Forelimb muscle (tissue), 1 donor: ENCODE data around the gene SNX1. TPM values are rescaled to one million over a fixed set of nuclear protein-coding genes. Genes with fewer than 3 reads are reported as not detected.
"Not testable (repeated sequence)": the region's sequence is repeated elsewhere in the genome, so short reads cannot be mapped to it uniquely, and the experiment has no call there.

ENCODE experiments used
- DNase-seq: peaks from one replicate; pipeline ENCODE4 v3.0.0-alpha.2; 2013; ENCODE audit warnings: low read depth
- polyA plus RNA-seq: library from polyadenylated mRNA; unstranded; fragments of 120-200 nt; gene quantifications from one replicate; pipeline ENCODE4 v1.2.1, GENCODE V29; 2013; ENCODE audit not compliant: insufficient read length

The SNX1 gene
- polyA plus RNA-seq, 1 donor, result 50.7 TPM

DNA sequence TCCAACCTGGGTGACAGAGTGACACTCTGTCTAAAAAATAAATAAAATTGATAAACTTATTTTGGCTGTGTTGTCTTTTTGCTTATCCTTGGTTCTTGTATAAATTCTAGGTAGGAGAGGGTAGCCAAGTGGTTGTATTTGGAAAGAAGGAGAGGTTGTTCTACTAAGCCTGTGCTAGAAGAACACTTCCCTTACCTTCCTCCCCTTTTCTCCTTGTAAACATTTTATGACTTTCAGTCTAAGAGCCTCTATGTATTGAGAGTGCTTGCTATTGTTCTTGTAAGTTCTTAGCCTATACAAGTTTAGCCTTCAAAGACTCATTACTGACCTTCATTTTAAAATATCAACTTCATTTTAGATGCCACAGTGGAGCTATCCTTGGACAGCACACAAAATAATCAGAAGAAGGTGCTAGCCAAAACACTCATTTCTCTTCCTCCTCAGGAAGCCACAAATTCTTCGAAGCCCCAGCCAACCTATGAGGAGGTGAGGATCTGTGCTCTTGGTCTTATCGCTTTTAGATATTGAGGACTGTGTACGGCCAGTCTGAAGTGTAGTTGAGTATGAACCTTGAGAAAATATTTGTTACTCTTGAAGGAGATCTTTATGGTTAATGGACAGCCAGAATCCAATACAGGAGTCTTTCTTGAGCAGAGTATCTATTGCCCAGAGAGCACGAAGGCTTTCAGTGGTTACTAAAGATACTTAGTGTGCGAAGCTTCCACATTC is 22.1 kb downstream of the SNX1 start:
- no peak for DNase-seq

DNA sequence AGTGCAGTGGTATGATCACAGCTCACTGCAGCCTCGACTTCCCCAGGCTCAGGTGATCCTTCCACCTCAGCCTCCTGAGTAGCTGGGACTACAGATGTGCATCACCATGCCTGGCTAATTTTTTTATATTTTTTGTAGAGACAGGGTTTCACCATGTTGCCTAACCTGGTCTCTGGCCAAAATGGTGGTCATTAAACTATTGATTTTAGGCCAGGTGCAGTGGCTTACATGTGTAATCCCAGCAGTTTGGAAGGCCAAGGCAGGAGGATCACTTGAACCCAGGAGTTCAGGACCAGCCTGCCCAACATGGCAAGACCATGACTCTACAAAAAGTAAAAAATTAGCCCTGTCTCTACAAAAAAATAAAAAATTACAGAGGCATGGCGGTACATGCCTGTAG is 24.5 kb downstream of the SNX1 start:
- DNase-seq, result not testable (repeated sequence)

DNA sequence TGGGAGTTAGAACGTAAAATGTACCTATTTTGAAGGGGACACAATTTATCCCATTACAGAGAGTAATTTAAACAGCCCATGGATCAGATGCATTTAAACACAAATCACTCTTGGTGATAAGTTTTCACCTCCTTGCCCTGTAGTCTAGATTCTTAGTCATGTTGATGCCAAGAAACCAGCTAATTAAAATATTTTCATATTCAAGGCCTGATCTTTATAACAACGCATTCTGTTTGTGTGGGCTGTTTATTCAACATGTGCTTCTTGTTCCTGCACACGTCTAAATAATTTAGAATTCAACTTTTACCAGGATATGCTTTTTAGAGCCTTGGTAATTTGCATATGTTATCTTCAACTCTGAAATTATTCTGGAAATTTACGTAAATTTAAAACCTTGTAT is 25.8 kb downstream of the SNX1 start:
- no peak for DNase-seq

DNA sequence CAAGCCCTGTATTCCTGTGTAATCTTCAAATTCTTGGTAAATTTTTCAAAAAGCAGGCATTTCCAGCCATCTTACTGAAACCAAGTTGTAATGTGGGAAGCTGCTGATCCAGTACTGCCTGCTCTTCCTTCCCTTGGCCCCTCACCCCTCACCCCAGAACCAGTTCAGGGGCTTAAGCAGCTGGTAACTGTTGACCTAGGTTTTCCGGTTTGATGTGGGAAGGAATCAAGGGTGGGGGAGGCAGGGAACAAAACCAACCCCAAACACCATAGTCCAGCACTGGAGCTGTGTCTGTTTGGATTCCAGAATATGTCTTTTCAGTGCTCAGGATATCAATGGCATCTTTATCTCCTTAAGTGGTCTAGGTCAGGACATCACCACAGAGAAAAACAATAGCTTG is 26.7 kb downstream of the SNX1 start:
- no peak for DNase-seq

DNA sequence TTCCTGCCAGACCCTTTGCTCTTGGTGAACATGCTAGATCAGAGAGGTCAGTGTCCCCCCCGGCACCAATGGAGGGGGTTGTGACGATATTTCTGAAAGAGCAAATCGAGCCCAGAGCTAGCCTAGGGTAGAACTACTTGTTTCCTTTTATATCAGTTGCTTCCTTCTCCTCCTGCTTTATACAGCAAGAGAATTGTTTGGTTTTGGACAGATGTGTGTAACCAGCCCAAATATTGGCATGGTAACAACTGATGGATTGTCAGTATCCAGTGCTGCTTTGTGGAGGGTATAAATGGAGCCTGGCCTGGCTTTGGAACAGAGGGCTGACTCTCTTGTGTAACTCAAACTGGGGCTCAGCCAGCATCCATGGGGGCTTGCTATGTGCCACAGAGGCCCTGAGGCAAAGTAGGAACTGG is 27.2 kb downstream of the SNX1 start:
- DNase-seq, result no peak

DNA sequence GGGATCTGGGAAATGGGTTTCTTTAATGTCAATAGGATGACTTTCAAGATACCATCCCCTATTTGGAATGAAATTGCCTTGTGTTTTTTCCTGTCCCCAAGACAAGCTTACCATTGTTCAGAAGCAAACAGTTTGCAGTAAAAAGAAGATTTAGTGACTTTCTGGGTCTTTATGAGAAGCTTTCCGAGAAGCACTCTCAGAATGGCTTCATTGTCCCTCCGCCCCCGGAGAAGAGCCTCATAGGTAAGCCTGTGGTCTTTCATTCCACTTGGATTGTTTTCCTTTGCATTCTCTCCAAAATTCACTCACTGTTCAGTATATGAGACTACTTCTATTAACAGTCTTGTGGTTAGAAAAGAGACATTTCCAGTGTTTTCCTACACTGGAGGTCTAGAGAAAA is 30.2 kb downstream of the SNX1 start:
- DNase-seq, result no peak

DNA sequence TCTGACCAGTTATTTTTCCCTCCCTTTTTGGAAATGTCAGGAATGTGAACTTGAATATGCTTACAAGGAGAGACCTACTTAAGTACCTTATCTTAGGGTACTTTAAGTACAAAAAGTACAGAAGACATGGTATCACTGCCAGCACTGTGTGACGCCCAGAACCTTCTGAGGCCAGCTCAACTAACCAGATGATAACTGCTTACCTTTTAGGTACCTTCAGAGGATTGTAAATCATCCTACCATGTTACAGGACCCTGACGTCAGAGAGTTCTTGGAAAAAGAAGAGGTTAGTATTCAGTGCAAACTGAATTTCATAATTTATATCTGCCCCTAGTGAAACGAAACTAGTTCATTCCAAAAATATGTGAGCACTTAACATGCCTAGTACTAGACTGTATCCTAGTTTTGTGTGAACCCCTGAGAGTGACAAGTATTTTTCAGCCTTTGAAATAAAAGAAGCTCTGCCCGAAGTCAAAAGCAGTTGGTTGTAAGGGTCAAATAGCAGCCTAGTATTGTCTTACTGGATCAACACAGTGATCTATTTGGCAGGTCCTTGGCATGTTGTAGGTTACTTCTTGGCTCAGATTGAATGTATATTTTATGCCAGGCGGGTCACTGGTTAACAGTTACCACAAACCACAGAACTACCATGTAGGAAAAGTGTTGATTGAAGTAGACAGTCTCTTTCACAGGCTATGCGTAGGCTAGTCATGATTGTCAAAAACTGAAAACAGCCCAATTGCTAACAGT is 31.9 kb downstream of the SNX1 start:
- no peak for DNase-seq

DNA sequence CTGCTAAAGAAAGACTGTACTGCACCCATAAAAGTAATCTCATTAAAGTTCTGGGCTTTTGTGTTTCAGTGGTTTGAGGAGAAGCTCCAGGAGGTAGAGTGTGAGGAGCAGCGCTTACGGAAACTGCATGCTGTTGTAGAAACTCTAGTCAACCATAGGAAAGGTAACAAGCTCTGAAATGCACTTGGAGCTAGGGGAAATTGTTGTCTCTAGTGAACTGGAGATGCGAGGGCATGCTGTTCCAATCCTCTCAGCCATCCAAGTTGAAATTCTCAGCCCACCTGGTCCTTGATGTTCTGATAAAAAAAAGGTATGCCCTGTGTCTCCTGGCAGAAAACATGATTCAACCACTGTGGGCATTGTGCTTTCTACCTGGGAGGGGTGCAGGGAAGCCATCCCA is 34.4 kb downstream of the SNX1 start:
- DNase-seq, result no peak

DNA sequence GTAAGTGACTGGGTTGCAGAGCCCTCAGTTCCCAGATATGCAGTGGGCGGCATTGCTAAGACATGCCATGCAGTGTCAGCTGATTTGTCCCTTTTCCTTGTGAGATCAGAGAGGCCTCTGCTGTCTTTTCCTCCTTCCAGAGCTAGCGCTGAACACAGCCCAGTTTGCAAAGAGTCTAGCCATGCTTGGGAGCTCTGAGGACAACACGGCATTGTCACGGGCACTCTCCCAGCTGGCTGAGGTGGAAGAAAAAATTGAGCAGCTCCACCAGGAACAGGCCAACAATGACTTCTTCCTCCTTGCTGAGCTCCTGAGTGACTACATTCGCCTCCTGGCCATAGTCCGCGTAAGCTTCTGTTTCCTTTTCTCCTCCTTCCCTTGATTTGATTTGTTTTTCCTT is 35.8 kb downstream of the SNX1 start:
- DNase-seq, result no peak

DNA sequence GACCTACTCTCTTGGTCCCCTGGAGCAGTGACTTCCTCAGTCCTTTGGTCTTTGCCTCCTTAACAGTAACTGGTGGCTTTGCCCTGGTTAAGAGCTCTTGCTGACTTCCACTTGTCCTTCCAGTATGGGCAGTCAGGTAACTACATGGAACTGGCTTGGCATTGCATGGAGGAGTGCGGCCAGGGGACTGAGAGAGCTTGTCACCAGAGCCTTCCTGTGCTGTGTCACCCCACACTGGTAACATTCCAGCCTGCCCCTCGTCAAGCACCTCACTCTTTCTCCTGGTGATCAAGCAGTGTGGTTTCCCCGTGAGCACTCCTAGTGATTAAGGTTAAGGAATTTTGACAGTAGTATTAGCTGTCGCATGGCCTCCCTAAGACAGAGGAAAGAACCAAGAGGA is 36.4 kb downstream of the SNX1 start:
- DNase-seq, result no peak

DNA sequence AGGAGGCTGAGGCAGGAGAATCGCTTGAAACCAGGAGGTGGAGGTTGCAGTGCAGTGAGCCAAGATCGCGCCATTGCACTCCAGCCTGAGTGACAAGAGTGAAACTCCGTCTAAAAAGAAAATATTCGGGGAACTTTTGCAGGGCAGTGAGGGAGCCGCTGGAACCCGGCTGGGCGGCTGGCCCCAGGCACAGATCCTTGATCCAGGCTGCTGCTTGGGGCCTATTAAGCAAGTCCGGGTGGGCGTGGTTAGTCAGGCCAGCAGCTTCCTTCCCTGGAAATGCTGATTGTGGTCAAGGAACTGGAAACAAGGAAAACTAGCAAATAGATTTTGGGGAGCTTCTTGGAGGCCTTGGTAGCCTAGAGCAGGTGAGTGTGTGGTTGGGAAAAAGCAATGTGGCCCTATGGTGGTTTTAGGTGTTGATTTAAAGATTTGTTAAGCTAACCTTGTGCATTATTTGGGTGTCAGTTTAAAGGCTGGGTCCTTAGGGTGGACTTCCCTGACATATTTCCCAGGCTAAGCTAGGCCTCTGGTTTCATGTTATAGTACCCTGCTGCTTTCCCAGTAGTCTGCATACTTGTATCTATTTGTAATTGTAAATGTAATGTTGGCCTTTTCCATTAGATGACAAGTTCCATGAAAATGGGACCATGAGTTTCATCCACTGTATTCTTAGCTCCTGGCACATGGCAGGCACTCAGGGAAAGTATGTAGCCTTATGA is 38.0 kb downstream of the SNX1 start:
- no peak for DNase-seq

DNA sequence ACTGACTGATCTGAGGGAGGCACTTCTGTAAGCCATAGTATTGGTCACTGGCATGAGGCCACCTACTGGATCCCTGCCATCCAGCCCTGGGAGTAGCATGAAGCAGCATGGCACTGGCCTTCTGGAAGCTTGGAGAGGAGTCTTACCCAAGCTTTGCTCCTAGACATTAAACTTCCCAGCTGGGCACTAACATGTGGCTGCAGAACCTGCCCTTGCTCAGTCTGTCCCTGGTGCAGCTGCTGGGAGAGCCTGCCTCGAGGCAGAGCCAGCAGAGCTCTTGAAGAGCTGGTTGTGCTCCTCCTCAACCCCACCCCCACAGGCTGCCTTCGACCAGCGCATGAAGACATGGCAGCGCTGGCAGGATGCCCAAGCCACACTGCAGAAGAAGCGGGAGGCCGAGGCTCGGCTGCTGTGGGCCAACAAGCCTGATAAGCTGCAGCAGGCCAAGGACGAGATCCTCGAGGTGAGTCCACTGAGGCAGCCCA is 38.6 kb downstream of the SNX1 start:
- no peak for DNase-seq

DNA sequence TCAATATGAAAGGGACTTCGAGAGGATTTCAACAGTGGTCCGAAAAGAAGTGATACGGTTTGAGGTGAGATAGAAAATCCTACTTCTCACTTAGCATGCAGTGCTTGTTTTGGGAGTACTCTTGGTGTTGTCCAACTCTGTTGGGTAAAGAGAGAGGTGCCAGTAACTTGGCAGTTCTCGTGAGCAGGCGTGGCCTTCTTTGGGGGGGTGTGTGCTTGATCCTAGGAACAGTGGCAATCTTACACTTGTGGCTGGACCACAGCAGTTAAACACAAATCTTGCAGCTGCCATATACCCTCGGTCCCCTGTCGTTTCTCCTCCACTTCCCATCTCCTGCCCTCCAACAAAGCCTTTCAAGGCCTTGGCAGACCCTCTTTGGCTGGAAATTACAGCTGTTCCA is 40.6 kb downstream of the SNX1 start:
- no peak for DNase-seq

DNA sequence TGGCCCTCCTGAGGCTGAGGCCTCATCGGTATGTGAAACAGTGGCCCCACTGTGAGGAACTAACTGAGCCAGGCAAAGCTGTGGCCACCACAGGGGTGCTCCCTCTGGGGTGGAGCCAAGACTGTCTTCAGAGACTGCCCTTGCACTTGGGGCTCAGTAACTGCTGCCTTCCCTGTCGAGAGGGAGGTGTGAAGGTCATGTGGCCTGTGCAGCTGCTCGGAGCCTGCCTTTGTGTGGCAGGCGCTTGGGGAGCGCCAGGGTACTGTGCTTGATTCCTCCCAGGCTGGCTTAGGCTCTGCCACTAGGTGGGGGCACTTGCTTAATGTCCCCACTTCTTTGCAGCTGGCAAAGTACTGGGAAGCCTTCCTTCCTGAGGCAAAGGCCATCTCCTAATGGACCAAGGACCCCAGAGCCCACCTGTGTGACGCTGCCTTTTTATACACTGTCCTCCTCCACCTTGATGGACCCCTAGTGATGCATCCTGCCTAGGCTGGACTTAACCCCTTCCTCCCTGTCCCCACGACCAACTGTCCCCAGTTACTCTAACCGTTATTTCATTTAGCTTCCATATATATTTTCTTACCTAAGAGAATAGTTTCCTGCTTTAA is 41.5 kb downstream of the SNX1 start:
- no peak for DNase-seq

DNA sequence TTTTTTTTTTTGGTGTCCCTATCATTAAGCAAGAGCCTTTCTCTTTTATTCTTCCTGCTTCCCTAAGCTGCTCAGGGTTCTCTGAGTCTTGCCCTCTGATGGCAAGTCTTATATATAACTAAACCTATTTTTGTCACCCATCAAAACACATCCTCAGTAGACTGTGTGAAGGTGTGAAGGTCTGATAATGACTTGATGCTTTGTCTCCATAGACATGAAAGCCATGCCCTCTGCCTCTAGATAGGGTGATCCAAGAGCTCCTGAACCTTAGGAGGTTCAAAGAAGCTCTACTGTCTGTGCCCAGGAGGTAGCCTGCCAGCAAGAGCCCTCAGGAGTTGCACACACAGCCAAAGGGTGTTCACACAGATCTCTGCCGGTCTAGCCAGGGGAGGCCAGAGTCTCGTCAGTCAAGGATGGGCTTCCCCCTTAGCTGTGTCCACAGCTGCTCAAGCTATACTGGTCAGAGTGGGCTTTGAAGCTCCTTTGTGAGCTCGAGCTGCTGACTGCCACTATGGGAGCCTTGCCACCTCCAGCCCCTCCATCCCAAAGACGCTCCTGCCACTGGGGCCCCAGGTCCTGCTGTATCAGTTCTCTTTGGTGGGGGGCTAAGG is 42.7 kb downstream of the SNX1 start:
- DNase-seq, result no peak

DNA sequence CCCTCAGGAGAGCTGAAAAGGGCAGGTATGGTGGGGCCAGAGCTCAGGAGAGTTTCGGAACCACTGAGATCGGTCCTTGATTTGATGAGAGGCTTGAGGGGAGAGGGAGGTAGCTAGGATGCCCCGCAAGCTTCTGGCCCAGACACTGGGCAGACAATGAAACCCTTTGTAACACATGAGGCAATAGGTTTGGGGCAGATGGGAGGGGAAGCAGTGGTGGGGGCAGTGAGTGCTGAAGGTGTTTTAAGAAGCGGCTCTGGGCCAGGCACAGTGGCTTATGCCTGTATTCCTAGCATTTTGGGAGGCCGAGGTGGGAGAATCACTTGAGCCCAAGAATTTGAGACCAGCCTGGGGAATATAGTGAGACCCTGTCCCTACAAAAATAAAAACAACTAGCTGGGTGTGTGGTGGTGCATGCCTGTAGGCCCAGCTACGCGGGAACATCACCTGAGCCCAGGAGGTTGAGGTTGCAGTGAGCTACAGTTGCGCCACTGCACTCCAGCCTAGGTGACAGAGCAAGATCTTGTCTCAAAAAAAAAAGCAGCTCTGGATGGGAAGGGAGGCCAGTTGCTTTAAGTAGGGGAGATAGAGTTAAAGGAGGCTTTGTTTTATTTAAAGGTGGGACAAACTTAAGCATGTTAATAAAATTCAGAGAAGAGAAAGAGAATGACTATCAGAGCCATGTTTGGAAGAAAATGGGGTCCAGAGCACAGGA is 46.2 kb downstream of the SNX1 start:
- DNase-seq, result no peak

DNA sequence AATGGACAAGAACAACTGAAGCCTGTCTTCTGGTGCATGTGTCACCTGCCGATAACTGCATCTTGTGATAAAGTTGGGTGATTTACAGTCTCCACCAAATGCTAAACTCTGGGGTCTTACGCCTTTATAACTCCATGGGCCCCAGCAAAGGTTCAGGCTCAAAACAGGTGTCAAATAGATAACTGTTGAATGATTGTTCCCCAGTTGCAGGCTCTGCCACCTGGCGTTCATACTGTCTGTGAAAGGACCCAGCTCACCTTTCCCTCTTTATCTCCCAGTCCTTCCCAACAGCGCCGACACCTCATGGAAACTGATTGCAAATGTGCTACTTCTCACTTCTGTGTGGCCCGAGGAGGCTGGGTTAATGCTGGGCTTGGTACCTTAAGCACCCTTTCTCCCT is 47.5 kb downstream of the SNX1 start:
- no peak for DNase-seq

DNA sequence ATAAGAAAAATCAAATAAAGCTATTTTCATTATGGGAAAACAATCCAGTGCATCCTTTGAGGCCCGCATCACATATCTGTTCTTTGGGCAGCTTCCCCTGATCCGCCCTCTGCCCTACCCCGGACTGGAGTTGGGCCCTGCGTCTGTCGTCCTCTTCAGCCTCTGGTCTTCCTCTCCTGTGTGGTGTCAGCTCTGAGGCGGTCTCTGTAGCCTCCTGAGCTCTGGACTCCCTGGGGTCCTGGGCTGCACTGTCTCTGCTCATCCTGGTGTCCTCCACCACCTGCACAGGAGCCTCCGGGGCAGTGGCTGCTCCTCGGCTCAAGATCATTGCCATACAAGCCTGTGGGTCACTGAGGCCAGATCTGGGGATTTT is 48.4 kb downstream of the SNX1 start:
- DNase-seq, result no peak

DNA sequence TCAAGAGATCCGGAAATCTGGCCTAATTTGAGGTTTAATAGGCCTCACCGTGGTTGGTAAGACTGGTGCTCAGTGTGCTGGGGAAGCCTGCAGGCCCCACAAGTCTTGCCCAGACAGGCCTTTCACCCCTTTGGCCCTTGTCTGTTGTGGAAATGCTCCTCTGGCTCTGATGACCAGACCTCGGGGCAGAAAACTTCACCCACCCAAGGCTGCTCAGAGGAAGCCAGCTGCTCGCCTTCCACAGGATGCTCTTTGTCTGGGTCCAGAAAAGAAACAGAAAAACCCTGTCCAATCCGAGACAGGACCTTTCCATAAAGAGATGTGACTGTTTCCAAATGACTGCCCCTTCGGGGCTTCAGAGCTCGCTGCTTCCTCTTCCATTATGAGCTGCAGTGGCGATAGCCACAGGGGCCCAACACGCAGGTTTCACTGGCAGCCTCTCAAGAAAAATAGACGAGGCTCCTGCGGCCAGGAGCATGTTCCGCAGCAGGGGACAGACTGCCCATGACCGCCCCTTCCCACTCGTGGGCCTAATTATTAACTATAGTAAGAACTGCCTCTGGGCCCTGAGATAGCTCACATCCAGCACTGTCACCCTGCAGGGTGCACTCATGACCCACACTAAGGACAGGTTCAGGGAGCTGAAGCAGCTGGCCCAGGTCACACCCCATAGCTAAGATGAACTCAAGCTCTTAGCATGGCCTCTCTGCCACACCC is 48.9 kb downstream of the SNX1 start:
- DNase-seq, result no peak

DNA sequence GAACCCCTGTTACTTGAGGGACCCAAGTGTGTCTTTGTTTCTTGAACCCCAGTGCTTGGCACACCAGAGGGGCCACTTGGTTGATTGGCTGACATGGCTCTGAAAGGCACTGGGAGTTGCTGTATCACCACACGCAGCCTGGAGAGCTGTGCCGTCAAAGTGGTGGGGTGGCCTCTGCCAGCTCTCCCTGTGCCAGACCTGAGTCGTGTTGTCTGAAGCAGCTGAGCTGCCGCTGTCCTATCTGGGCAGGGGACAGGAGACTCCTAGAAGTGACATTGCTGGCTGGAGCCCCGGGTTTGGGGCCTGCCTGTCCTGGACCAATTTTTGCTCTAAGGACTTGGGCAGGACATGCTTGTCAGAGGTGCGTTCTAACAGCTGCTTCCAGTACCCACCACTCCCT is 50.3 kb downstream of the SNX1 start:
- no peak for DNase-seq

DNA sequence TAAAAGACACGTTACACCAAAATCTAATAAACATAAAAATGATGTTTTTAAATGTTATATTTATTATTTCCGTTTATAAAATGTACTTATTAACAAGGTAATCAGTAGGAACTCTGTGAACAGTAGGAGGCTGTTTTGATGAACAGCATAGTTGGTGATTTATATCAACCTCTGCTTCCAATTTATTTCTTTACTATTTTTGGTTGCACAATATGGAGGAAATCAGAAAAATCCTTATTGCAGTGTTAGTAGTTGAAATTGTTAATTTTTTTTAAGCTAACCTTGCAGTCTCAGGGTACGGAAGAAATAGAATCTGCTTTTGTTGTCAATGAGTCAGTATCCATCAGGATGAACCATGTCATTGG is 50.7 kb downstream of the SNX1 start:
- no peak for DNase-seq
